K562 (cell line): Measurements from ENCODE around the gene FASTK. TPM values are rescaled to one million over a fixed set of nuclear protein-coding genes. Genes with fewer than 3 reads are reported as not detected.

Experiments
- GTF3C2 ChIP-seq: IDR thresholded peaks from 3 replicates; pipeline ENCODE4 v1.6.1; 2011; ENCODE audit warnings: borderline replicate concordance, mild to moderate bottlenecking, moderate library complexity; ENCODE audit not compliant: insufficient read length; ENCODE audit errors: extremely low read depth
- KDM1A ChIP-seq, 2 experiments: fragments of 450-650 bp; IDR thresholded peaks; 2 replicates each; pipeline ENCODE4 v1.6.1; 2016; ENCODE audit warnings: mild to moderate bottlenecking in 2 of 2
- LEF1 ChIP-seq: fragments of 450-650 bp; IDR thresholded peaks from 2 replicates; pipeline ENCODE4 v1.6.1; 2016; ENCODE audit warnings: mild to moderate bottlenecking
- NFXL1 ChIP-seq: fragments of 450-650 bp; formaldehyde crosslinking; IDR thresholded peaks from 2 replicates; pipeline ENCODE4 v1.4.0; 2021; ENCODE audit warnings: mild to moderate bottlenecking
- NUFIP1 ChIP-seq: fragments of 450-650 bp; IDR thresholded peaks from 2 replicates; pipeline ENCODE4 v1.6.1; 2018; ENCODE audit not compliant: partially characterized antibody
- SMARCB1 ChIP-seq: IDR thresholded peaks from 2 replicates; pipeline ENCODE4 v1.6.1; 2011; ENCODE audit warnings: improper control_type of control experiment, low read depth; ENCODE audit not compliant: insufficient read length
- SNRNP70 ChIP-seq: fragments of 200-400 bp; formaldehyde crosslinking; optimal IDR thresholded peaks from 2 replicates; pipeline ENCODE3; 2017; ENCODE audit warnings: low read depth, low read length
- YBX1 ChIP-seq: fragments of 450-650 bp; IDR thresholded peaks from 2 replicates; pipeline ENCODE4 v1.7.1; 2016; ENCODE audit warnings: mild to moderate bottlenecking
- ZBTB2 ChIP-seq: fragments of 450-650 bp; IDR thresholded peaks from 2 replicates; pipeline ENCODE4 v1.6.1; 2016; ENCODE audit warnings: antibody characterized with exemption
- ZBTB40 ChIP-seq, 2 experiments: fragments of 450-650 bp in 1 of 2; sonication (generic) in 1 of 2; formaldehyde crosslinking in 1 of 2; IDR thresholded peaks; 2 replicates each; pipeline versions ENCODE4 v1.7.1 to v1.9.0; 2016 to 2022; ENCODE audit warnings: inconsistent platforms in 1 of 2, mild to moderate bottlenecking in 1 of 2, missing genetic modification reagents in 1 of 2
- ZNF778 ChIP-seq: fragments of 450-650 bp; formaldehyde crosslinking; IDR thresholded peaks from 2 replicates; pipeline ENCODE4 v1.4.0; 2020; ENCODE audit warnings: mild to moderate bottlenecking, moderate library complexity
- polyA plus RNA-seq, 8 experiments: library from polyadenylated mRNA; depleted of rRNA in 4 of 8; stranded (reverse) in 5 of 8; unstranded in 3 of 8; fragments of >200 nt; fragmentation: Nextera tagmentation in 2 of 8; fragmentation: Illumina TruSeq in 1 of 8; extraction: Ambion mirVana in 2 of 8; extraction: Trizol in 1 of 8; gene quantifications; 2 replicates each; pipeline versions ENCODE4 v1.2.1 to v1.2.3, GENCODE V29; 2011 to 2014; ENCODE audit warnings: inconsistent platforms in 1 of 8, missing spikeins in 1 of 8
- total RNA-seq, 7 experiments: library from RNA; depleted of rRNA in 6 of 7; stranded (reverse); fragments of >200 nt in 6 of 7; fragmentation: Illumina TruSeq in 2 of 7; extraction: Trizol in 2 of 7; gene quantifications; 2 replicates each; pipeline versions ENCODE4 v1.2.1 to v1.2.3, GENCODE V29; 2011 to 2021; ENCODE audit warnings: low replicate concordance in 1 of 7
- TF ChIP-seq, protein P1 (sequence below), 2 experiments: IDR thresholded peaks; 2 replicates each; pipeline ENCODE4 v1.6.1; 2012; ENCODE audit warnings: improper control_type of control experiment in 2 of 2, low read depth in 2 of 2, low read length in 2 of 2, borderline replicate concordance in 1 of 2

The FASTK gene
- total and polyA plus RNA-seq, 9 of the 15 experiments (the other 6 are each of a cell fraction or from before 2014, with no cell fraction given): 0.51 to 150 (median 48.2) TPM

GRCh38 chr7:151060113-151060415, 20.5 kb downstream of the FASTK start (continued):
- TF ChIP-seq ZBTB2 (peak; percentile 13; the same call in 1 of the 2 replicates), SNRNP70 (no peak), NFXL1 (no peak), SMARCB1 (peak; percentile 39), YBX1 (no peak), ZBTB40 (IDR thresholded peaks at IDR 0.05) (peak; percentile 33; the same call in 1 of the 2 replicates), ZBTB40 (CRISPR knock-in tag; IDR thresholded peaks at IDR 0.05) (no peak), GTF3C2 (no peak), KDM1A (IDR thresholded peaks at IDR 0.05) (no peak), ZNF778 (no peak), NUFIP1 (no peak), LEF1 (0 out of 2 replicates have a peak, but pooled peaks have one; percentile 6)
- TF ChIP-seq, protein P1, sequence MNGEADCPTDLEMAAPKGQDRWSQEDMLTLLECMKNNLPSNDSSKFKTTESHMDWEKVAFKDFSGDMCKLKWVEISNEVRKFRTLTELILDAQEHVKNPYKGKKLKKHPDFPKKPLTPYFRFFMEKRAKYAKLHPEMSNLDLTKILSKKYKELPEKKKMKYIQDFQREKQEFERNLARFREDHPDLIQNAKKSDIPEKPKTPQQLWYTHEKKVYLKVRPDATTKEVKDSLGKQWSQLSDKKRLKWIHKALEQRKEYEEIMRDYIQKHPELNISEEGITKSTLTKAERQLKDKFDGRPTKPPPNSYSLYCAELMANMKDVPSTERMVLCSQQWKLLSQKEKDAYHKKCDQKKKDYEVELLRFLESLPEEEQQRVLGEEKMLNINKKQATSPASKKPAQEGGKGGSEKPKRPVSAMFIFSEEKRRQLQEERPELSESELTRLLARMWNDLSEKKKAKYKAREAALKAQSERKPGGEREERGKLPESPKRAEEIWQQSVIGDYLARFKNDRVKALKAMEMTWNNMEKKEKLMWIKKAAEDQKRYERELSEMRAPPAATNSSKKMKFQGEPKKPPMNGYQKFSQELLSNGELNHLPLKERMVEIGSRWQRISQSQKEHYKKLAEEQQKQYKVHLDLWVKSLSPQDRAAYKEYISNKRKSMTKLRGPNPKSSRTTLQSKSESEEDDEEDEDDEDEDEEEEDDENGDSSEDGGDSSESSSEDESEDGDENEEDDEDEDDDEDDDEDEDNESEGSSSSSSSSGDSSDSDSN (IDR thresholded peaks at IDR 0.05; ENCODE audit: borderline replicate concordance in 1 of 2, low read depth in 2 of 2, low read length in 2 of 2): 0 out of 4 replicates have a peak, but pooled peaks of 1 of the 2 experiments have one; percentile 30
